ENCODE results near the gene CAPG.
A peak's percentile ranks its signal among the peaks of the same experiment; 100 is the strongest.

Gene CAPG

GRCh38 chr2:85354286-85355072, 55.7 kb downstream of the CAPG start, which contains the start of the genes ELMOD3 and RETSAT:
ELMOD3 (plus strand) TSS chr2:85354769; CDS start chr2:85357199, 2,430 bp downstream.
RETSAT (minus strand) TSS chr2:85354528; CDS start chr2:85354507, 21 bp downstream.
- Histone ChIP-seq H3K36me3 (ENCODE audit: insufficient read depth, low read length) (peaks cover 11% of the 10 kb centered on the region; the same call in 1 of the 2 replicates), H3K27ac (ENCODE audit: low read depth, low read length) (peak within 1 kb of the TSS; percentile 20; the same call in 1 of the 2 replicates)

GRCh38 chr2:85353876-85354285, 56.3 kb downstream of the CAPG start:
- Histone ChIP-seq H3K36me3 (ENCODE audit: insufficient read depth, low read length) (peaks cover 12% of the 10 kb centered on the region; the same call in 1 of the 2 replicates), H3K27ac (ENCODE audit: low read depth, low read length) (no peak overlapping the region; the same call in 1 of the 2 replicates), H3K79me2 (ENCODE audit: control insufficient read depth, insufficient read depth, low read length, unreplicated experiment) (peaks cover 25% of the 10 kb centered on the region), H3K4me3 (ENCODE audit: low read depth, low read length) (peak overlapping the region; percentile 90), H2AFZ (ENCODE audit: low read length, unreplicated experiment) (peak overlapping the region; percentile 59), H3K4me1 (ENCODE audit: control insufficient read depth, insufficient read depth, low read length, unreplicated experiment) (peaks cover 27% of the 10 kb centered on the region), H3K27me3 (ENCODE audit: insufficient read depth, low read length) (no peaks in the 10 kb centered on the region)

More at GRCh38 chr2:85354286-85355072, 55.7 kb downstream of the CAPG start, which contains the start of the genes ELMOD3 and RETSAT:
- Histone ChIP-seq H2AFZ (ENCODE audit: low read length, unreplicated experiment) (peak within 1 kb of the TSS; percentile 94), H3K27me3 (ENCODE audit: insufficient read depth, low read length) (no peaks in the 10 kb centered on the region), H3K4me3 (ENCODE audit: low read depth, low read length) (peak within 1 kb of the TSS; percentile 90), H3K4me1 (ENCODE audit: control insufficient read depth, insufficient read depth, low read length, unreplicated experiment) (peaks cover 27% of the 10 kb centered on the region), H3K79me2 (ENCODE audit: control insufficient read depth, insufficient read depth, low read length, unreplicated experiment) (peaks cover 25% of the 10 kb centered on the region)

- Histone ChIP-seq H3K79me2 (ENCODE audit: control insufficient read depth, insufficient read depth, low read length, unreplicated experiment) (no peaks in the 10 kb centered on the region), H3K36me3 (ENCODE audit: insufficient read depth, low read length) (peaks cover 12% of the 10 kb centered on the region; the same call in 1 of the 2 replicates), H3K27ac (ENCODE audit: low read depth, low read length) (no peak overlapping the region)
These were observed 62.6 kb downstream of the CAPG start for GRCh38 chr2:85347599-85347998.

More at GRCh38 chr2:85347599-85347998, 62.6 kb downstream of the CAPG start:
- Histone ChIP-seq H3K4me3 (ENCODE audit: low read depth, low read length) (no peak overlapping the region), H2AFZ (ENCODE audit: low read length, unreplicated experiment) (no peak overlapping the region), H3K4me1 (ENCODE audit: control insufficient read depth, insufficient read depth, low read length, unreplicated experiment) (peaks cover 1% of the 10 kb centered on the region), H3K27me3 (ENCODE audit: insufficient read depth, low read length) (no peaks in the 10 kb centered on the region)

Data from ACC112 (cell line).